IPS-20b (cell line): ENCODE data around the gene C11orf91.

Experiments
- H3K27ac ChIP-seq: one replicate; pipeline ENCODE4 v1.5.1; 2013; ENCODE audit warnings: low read length
- H3K27me3 ChIP-seq: 2 replicates; pipeline ENCODE4 v1.6.1; 2013; ENCODE audit warnings: mild to moderate bottlenecking, low read length, inconsistent platforms; ENCODE audit not compliant: insufficient read depth
- H3K36me3 ChIP-seq: 2 replicates; pipeline ENCODE4 v1.6.1; 2013; ENCODE audit warnings: low read depth, mild to moderate bottlenecking, inconsistent platforms, low read length, moderate library complexity; ENCODE audit not compliant: insufficient read depth
- H3K4me1 ChIP-seq: 2 replicates; pipeline ENCODE4 v1.6.1; 2013; ENCODE audit warnings: mild to moderate bottlenecking, control low read depth, inconsistent platforms, low read length, moderate library complexity; ENCODE audit not compliant: insufficient read depth
- H3K4me3 ChIP-seq: 2 replicates; pipeline ENCODE4 v1.5.1; 2013; ENCODE audit warnings: mild to moderate bottlenecking, low read length, inconsistent platforms
- H3K9ac ChIP-seq: 2 replicates; pipeline ENCODE4 v1.6.1; 2013; ENCODE audit warnings: low read depth, mild to moderate bottlenecking, inconsistent platforms, low read length, moderate library complexity
- H3K9me3 ChIP-seq: 2 replicates; pipeline ENCODE4 v1.6.1; 2013; ENCODE audit warnings: mild to moderate bottlenecking, low read depth, low read length, inconsistent platforms; ENCODE audit not compliant: insufficient read depth

The C11orf91 gene

DNA sequence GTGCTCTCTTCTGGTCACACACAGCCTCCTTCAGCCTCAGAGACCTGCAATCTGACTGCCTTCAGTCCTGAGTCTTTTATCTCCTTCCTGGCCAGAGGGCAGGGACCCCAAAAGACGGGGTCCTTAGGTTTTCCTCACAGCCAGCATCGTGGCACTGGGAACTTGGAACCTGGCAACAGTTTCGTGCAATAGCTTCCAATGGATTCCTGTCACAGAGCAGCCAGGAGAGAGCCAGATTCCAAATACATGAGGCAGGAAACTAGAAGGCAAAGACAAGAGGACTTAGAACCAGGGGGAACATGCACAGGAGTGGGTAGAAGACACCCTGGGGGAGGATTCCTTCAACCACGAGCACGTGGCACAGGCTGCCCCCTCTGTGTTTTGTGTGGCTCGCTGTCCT is 48.6 kb downstream of the C11orf91 start:
- H3K4me1 ChIP-seq = no peaks in the 10 kb centered on the region
- no peak overlapping the region for H3K9ac ChIP-seq
- no peak overlapping the region for H3K4me3 ChIP-seq
- no peak overlapping the region for H3K27ac ChIP-seq
- no peaks in the 10 kb centered on the region for H3K36me3 ChIP-seq
- H3K27me3 ChIP-seq = no peaks in the 10 kb centered on the region
- no peaks in the 10 kb centered on the region for H3K9me3 ChIP-seq

GRCh38 chr11:33651555-33651954 is 49.1 kb downstream of the C11orf91 start:
- no peaks in the 10 kb centered on the region for H3K9me3 ChIP-seq
- no peaks in the 10 kb centered on the region for H3K27me3 ChIP-seq
- H3K36me3 ChIP-seq = no peaks in the 10 kb centered on the region
- H3K4me3 ChIP-seq = no peak overlapping the region
- no peak overlapping the region for H3K9ac ChIP-seq
- no peaks in the 10 kb centered on the region for H3K4me1 ChIP-seq
- no peak overlapping the region for H3K27ac ChIP-seq

DNA sequence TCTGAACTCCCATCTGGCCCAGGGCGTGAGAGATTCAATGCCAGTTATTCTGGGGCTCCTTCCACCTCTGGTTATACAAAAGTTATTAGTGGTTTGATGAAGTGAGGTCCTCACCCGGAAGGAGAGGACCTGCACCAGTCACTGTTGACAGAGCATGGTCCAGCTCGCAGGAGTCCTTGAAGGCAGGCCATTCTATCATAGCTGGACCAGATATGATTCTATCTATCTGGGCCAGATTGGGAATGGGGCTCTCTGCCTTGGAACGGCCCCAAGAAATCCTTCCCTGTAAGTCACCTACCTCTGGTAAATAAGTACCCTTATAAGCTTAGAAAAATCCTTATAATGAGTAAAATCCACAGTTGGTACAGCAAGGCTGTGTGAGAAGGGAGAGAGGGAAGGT is 50.7 kb downstream of the C11orf91 start:
- H3K27me3 ChIP-seq = no peaks in the 10 kb centered on the region
- no peaks in the 10 kb centered on the region for H3K36me3 ChIP-seq
- H3K4me3 ChIP-seq = no peak overlapping the region
- no peak overlapping the region for H3K9ac ChIP-seq
- H3K27ac ChIP-seq = no peak overlapping the region
- no peaks in the 10 kb centered on the region for H3K9me3 ChIP-seq
- no peaks in the 10 kb centered on the region for H3K4me1 ChIP-seq
